Measurements from ENCODE around the gene FDX2. TPM values are rescaled to one million over a fixed set of nuclear protein-coding genes. Genes with fewer than 3 reads are reported as not detected.
A peak's percentile ranks its signal among the peaks of the same experiment; 100 is the strongest.

Gene FDX2
- total RNA-seq (2016; rRNA removed; fragmentation: Illumina TruSeq; extraction: Trizol): 21.0 and 22.6 TPM in 2 replicates
- 19.4 and 21.0 TPM in 2 replicates for total RNA-seq (2016; cell fraction: cytosol; rRNA removed; fragmentation: Illumina TruSeq; extraction: Trizol; ENCODE audit: low read depth)
- 19.6 and 21.9 TPM in 2 replicates for total RNA-seq (2016; cell fraction: insoluble cytoplasmic fraction; rRNA removed; fragmentation: Illumina TruSeq; extraction: Trizol)
- 26.6 and 29.0 TPM in 2 replicates for total RNA-seq (2016; cell fraction: membrane; rRNA removed; fragmentation: Illumina TruSeq; extraction: Trizol)
- total RNA-seq (2016; cell fraction: nucleus; rRNA removed; fragmentation: Illumina TruSeq; extraction: Trizol): 10.0 and 11.9 TPM in 2 replicates
- polyA plus RNA-seq (2011; rRNA removed): 24.7 and 27.8 TPM in 2 replicates
- polyA plus RNA-seq (2011; cell fraction: cytosol; rRNA removed): 16.9 and 23.1 TPM in 2 replicates
- polyA plus RNA-seq (2011; cell fraction: nucleus; rRNA removed): 41.9 and 53.1 TPM in 2 replicates
- 9.2 and 16.3 TPM in 2 replicates for polyA plus RNA-seq (2012)
- polyA plus RNA-seq (2016; cell fraction: cytosol; fragmentation: Illumina TruSeq; extraction: Trizol; ENCODE audit: low read depth): 23.2 and 31.5 TPM in 2 replicates
- 24.7 and 26.8 TPM in 2 replicates for polyA plus RNA-seq (2016; cell fraction: insoluble cytoplasmic fraction; fragmentation: Illumina TruSeq; extraction: Trizol; ENCODE audit: low read depth)
- polyA plus RNA-seq (2016; cell fraction: membrane; fragmentation: Illumina TruSeq; extraction: Trizol; ENCODE audit: low read depth): 26.3 and 32.9 TPM in 2 replicates
- polyA plus RNA-seq (2016; cell fraction: nucleus; fragmentation: Illumina TruSeq; extraction: Trizol; ENCODE audit: insufficient read depth, low read depth): 34.9 and 35.0 TPM in 2 replicates
- polyA minus RNA-seq (2011; rRNA and poly(A)+ RNA removed; ENCODE audit: low replicate concordance): 15.1 and 48.5 TPM in 2 replicates
- 2.3 and 2.8 TPM in 2 replicates for polyA minus RNA-seq (2011; cell fraction: cytosol; rRNA and poly(A)+ RNA removed)
- polyA minus RNA-seq (2011; cell fraction: nucleus; rRNA and poly(A)+ RNA removed): 6.7 and 6.8 TPM in 2 replicates
- Bru-seq, nascent RNA: percentile 68 among the genes with signal in this experiment
- BruChase-seq, experiment 1, labeled RNA remaining after a 6-hour chase: percentile 86 among the genes with signal in this experiment
- percentile 76 among the genes with signal in this experiment for BruChase-seq, experiment 2, labeled RNA remaining after a 2-hour chase
- long read RNA-seq, experiment 1, transcript FDX2-202 (5 exons, 1,012 nt): major isoform, 11 of 26 reads
- long read RNA-seq, experiment 1, partial matches to known transcripts: 10 of 26 reads
- long read RNA-seq, experiment 1, other reads (novel, unspliced or antisense): 1 of 26 reads
- long read RNA-seq, experiment 2, transcript FDX2-203 (4 exons, 635 nt): minor isoform, 16 of 46 reads
- long read RNA-seq, experiment 2, transcript FDX2-202 (5 exons, 1,012 nt): major isoform, 24 of 46 reads
- long read RNA-seq, experiment 2, partial matches to known transcripts: 0 of 46 reads
- long read RNA-seq, experiment 2, other reads (novel, unspliced or antisense): 3 of 46 reads

- peak; percentile 42 for FAIRE-seq
- peak within 1 kb of the TSS; percentile 88 for H3K4me2 ChIP-seq (ENCODE audit: low read depth, low read length)
- POLR2A ChIA-PET: interaction anchor here (1.0 to 5.1 kb wide), 7 partner anchors 18 to 65 kb away, joined by 3 to 24 read pairs (median 3); partner anchors contain the start of genes ICAM1, ICAM4, ICAM5 and RAVER1
- no peak for TF ChIP-seq TRAFD1 (CRISPR knock-in tag; IDR thresholded peaks at IDR 0.05; ENCODE audit: borderline replicate concordance)
- TF ChIP-seq ELK4 (CRISPR knock-in tag; IDR thresholded peaks at IDR 0.05; ENCODE audit: borderline replicate concordance): no peak
- TF ChIP-seq GATA4 (IDR thresholded peaks at IDR 0.05; ENCODE audit: borderline replicate concordance, low read depth): no peak
- no peak for TF ChIP-seq ZNF484 (CRISPR knock-in tag; IDR thresholded peaks at IDR 0.05; ENCODE audit: borderline replicate concordance, low read depth)
- 0 out of 2 replicates have a peak, but pooled peaks have one; percentile 63 for TF ChIP-seq HOXA9 (CRISPR knock-in tag; IDR thresholded peaks at IDR 0.05; ENCODE audit: borderline replicate concordance)
- TF ChIP-seq MAFF (IDR thresholded peaks at IDR 0.05; ENCODE audit: low read depth, low read length): no peak
- TF ChIP-seq ZNF282 (IDR thresholded peaks at IDR 0.05; ENCODE audit: partially characterized antibody): no peak
- no peak for TF ChIP-seq RFXANK (CRISPR knock-in tag; IDR thresholded peaks at IDR 0.05)
- TF ChIP-seq NCOA2 (CRISPR knock-in tag; IDR thresholded peaks at IDR 0.05): no peak; the same call in 1 of the 2 replicates
- TF ChIP-seq FOXK2 (IDR thresholded peaks at IDR 0.05): no peak
- no peak for TF ChIP-seq REXO4 (CRISPR knock-in tag; IDR thresholded peaks at IDR 0.05; ENCODE audit: borderline replicate concordance)
- TF ChIP-seq KDM3A (CRISPR knock-in tag; IDR thresholded peaks at IDR 0.05; ENCODE audit: low read depth): no peak
- no peak; the same call in 1 of the 2 replicates for TF ChIP-seq ISL2 (CRISPR knock-in tag; IDR thresholded peaks at IDR 0.05)
- peak; percentile 83 for TF ChIP-seq POLR2AphosphoS5 (IDR thresholded peaks at IDR 0.05; ENCODE audit: low read depth, low read length)
- no peak for TF ChIP-seq ZNF616 (CRISPR knock-in tag; IDR thresholded peaks at IDR 0.05; ENCODE audit: low read depth)
Measured at GRCh38 chr19:10315335-10316214, at the start of gene FDX2. Gene FDX2, minus strand, starts transcription at chr19:10316015. Its CDS starts 19 bp downstream, at chr19:10315996.

More at GRCh38 chr19:10315335-10316214, at the start of gene FDX2:
- in situ Hi-C loops (cut with HindIII; ENCODE audit: extremely low pct_ligation_motif_present, low pct_unique_long_range_greater_than_20kb): no loop called here
- BruUV-seq (replicated peaks): TSS peak; percentile 48
- CTCF ChIA-PET (ENCODE audit: low intra/inter-chr PET ratio, low total read pairs): no interaction called here
- Histone ChIP-seq H3K4me3 (replicated peaks in 1 of 3; ENCODE audit: insufficient read depth in 1 of 3, low read depth in 2 of 3, low read length in 3 of 3) (peak within 1 kb of the TSS; percentile 62 to 91 (median 76)), H3K79me2 (ENCODE audit: insufficient read depth, low read length) (peaks cover 5% of the 10 kb centered on the region), H3K9ac (ENCODE audit: insufficient read depth, low read depth, low read length) (peak within 1 kb of the TSS; percentile 82), H3K27ac (ENCODE audit: extremely low read length, insufficient read depth, low read length) (peak within 1 kb of the TSS; percentile 61), H2AFZ (ENCODE audit: low read length) (peak within 1 kb of the TSS; percentile 88), H3K27me3 (ENCODE audit: control insufficient read depth in 1 of 2, insufficient read depth in 2 of 2, low read length in 2 of 2) (no peaks in the 10 kb centered on the region; a peak in 2 of 5 replicates), H4K20me1 (ENCODE audit: insufficient read depth, low read length) (no peaks in the 10 kb centered on the region; the same call in 1 of the 2 replicates), H3K4me1 (ENCODE audit: insufficient read depth, low read length) (peaks cover 17% of the 10 kb centered on the region), H3K36me3 (replicated peaks in 1 of 2; ENCODE audit: control insufficient read depth in 1 of 2, insufficient read depth in 2 of 2, low read length in 2 of 2) (peaks cover 11 to 29% of the 10 kb centered on the region in 2 experiments), H3K9me3 (ENCODE audit: low read length) (no peaks in the 10 kb centered on the region)
- ATAC-seq (peak; percentile 85), DNase-seq (ENCODE audit: low spot score) (peak; percentile 83)
- WGBS (ENCODE audit: low lambda C conversion rate): 2% methylated on average over 33 of the region's 55 CpGs
- intact Hi-C loops (cut with micrococcal nuclease; ENCODE audit: unreplicated experiment): no loop called here
